ENCODE data around the gene LCTL. TPM values are rescaled to one million over a fixed set of nuclear protein-coding genes. Genes with fewer than 3 reads are reported as not detected.
A peak's percentile ranks its signal among the peaks of the same experiment; 100 is the strongest.

LCTL gene
- total RNA-seq, 2 donors from 2014 or later, result not detected

- peaks cover 6% of the 10 kb centered on the region for H3K27me3 Mint-ChIP-seq (ENCODE audit: low read depth)
- ATAC-seq (replicated peaks in 1 of 2) (no peak), DNase-seq (no peak)
- H3K4me1 Mint-ChIP-seq (ENCODE audit: low read depth), result peaks cover 4% of the 10 kb centered on the region
- H3K36me3 Mint-ChIP-seq (ENCODE audit: insufficient read depth in 2 of 2), result no peaks in the 10 kb centered on the region
- no peak overlapping the region for H3K4me3 Mint-ChIP-seq
- H3K9me3 Mint-ChIP-seq, result no peaks in the 10 kb centered on the region
- no peak overlapping the region for H3K27ac Mint-ChIP-seq
Observed at GRCh38 chr15:66587020-66587419, 21.2 kb upstream of the LCTL start.

GRCh38 chr15:66586155-66586976 lies 20.6 kb upstream of the LCTL start:
- DNase-seq, result no peak
- H3K9me3 Mint-ChIP-seq, result no peaks in the 10 kb centered on the region
- no peak overlapping the region for H3K4me3 Mint-ChIP-seq
- ATAC-seq (replicated peaks in 1 of 2), result no peak
- H3K27ac Mint-ChIP-seq, result no peak overlapping the region
- H3K36me3 Mint-ChIP-seq (ENCODE audit: insufficient read depth in 2 of 2), result no peaks in the 10 kb centered on the region
- peaks cover 4% of the 10 kb centered on the region for H3K4me1 Mint-ChIP-seq (ENCODE audit: low read depth)
- H3K27me3 Mint-ChIP-seq (ENCODE audit: low read depth), result peaks cover 6% of the 10 kb centered on the region

- H3K36me3 Mint-ChIP-seq (ENCODE audit: insufficient read depth in 2 of 2), result no peaks in the 10 kb centered on the region
- no peak overlapping the region for H3K27ac Mint-ChIP-seq
- DNase-seq, result no peak
- H3K9me3 Mint-ChIP-seq, result no peaks in the 10 kb centered on the region
- ATAC-seq (replicated peaks in 1 of 2), result no peak
- H3K4me3 Mint-ChIP-seq, result no peak overlapping the region
- no peaks in the 10 kb centered on the region for H3K27me3 Mint-ChIP-seq (ENCODE audit: low read depth)
- peaks cover 10% of the 10 kb centered on the region for H3K4me1 Mint-ChIP-seq (ENCODE audit: low read depth)
Observed at GRCh38 chr15:66581972-66582537, 16.3 kb upstream of the LCTL start.

GRCh38 chr15:66580643-66581042 lies 14.8 kb upstream of the LCTL start:
- no peaks in the 10 kb centered on the region for H3K27me3 Mint-ChIP-seq (ENCODE audit: low read depth)
- H3K36me3 Mint-ChIP-seq (ENCODE audit: insufficient read depth in 2 of 2), result no peaks in the 10 kb centered on the region
- DNase-seq (no peak), ATAC-seq (replicated peaks in 1 of 2) (no peak)
- H3K9me3 Mint-ChIP-seq, result no peaks in the 10 kb centered on the region
- peaks cover 10% of the 10 kb centered on the region for H3K4me1 Mint-ChIP-seq (ENCODE audit: low read depth)
- no peak overlapping the region for H3K27ac Mint-ChIP-seq
- H3K4me3 Mint-ChIP-seq, result no peak overlapping the region

- Mint-ChIP-seq H3K4me1 (ENCODE audit: low read depth) (peaks cover 21% of the 10 kb centered on the region), H3K4me3 (no peak overlapping the region), H3K27me3 (ENCODE audit: low read depth) (no peaks in the 10 kb centered on the region), H3K9me3 (no peaks in the 10 kb centered on the region), H3K36me3 (ENCODE audit: insufficient read depth in 2 of 2) (no peaks in the 10 kb centered on the region), H3K27ac (no peak overlapping the region)
- peak in 1 of 2 donors; percentile 14 for DNase-seq
- peak; percentile 73 to 90 for ATAC-seq (replicated peaks in 1 of 2)
Observed at GRCh38 chr15:66578286-66578875, 12.6 kb upstream of the LCTL start.

GRCh38 chr15:66574596-66574950 lies 8.8 kb upstream of the LCTL start:
- H3K4me3 Mint-ChIP-seq, result no peak overlapping the region
- H3K36me3 Mint-ChIP-seq (ENCODE audit: insufficient read depth in 2 of 2), result no peaks in the 10 kb centered on the region
- no peaks in the 10 kb centered on the region for H3K27me3 Mint-ChIP-seq (ENCODE audit: low read depth)
- peaks cover 22% of the 10 kb centered on the region for H3K4me1 Mint-ChIP-seq (ENCODE audit: low read depth)
- DNase-seq (no peak), ATAC-seq (replicated peaks in 1 of 2) (no peak)
- no peaks in the 10 kb centered on the region for H3K9me3 Mint-ChIP-seq
- H3K27ac Mint-ChIP-seq, result no peak overlapping the region

GRCh38 chr15:66573719-66574595 lies 8.2 kb upstream of the LCTL start:
- Mint-ChIP-seq H3K4me1 (ENCODE audit: low read depth) (peaks cover 22% of the 10 kb centered on the region), H3K9me3 (no peaks in the 10 kb centered on the region), H3K36me3 (ENCODE audit: insufficient read depth in 2 of 2) (no peaks in the 10 kb centered on the region), H3K27me3 (ENCODE audit: low read depth) (no peaks in the 10 kb centered on the region), H3K27ac (peak overlapping the region; percentile 21), H3K4me3 (no peak overlapping the region)
- ATAC-seq (replicated peaks in 1 of 2) (no peak), DNase-seq (no peak)

GRCh38 chr15:66573348-66573718 lies 7.5 kb upstream of the LCTL start:
- no peak overlapping the region for H3K4me3 Mint-ChIP-seq
- H3K27me3 Mint-ChIP-seq (ENCODE audit: low read depth), result no peaks in the 10 kb centered on the region
- H3K9me3 Mint-ChIP-seq, result no peaks in the 10 kb centered on the region
- H3K4me1 Mint-ChIP-seq (ENCODE audit: low read depth), result peaks cover 20% of the 10 kb centered on the region
- H3K27ac Mint-ChIP-seq, result no peak overlapping the region
- no peaks in the 10 kb centered on the region for H3K36me3 Mint-ChIP-seq (ENCODE audit: insufficient read depth in 2 of 2)
- ATAC-seq (replicated peaks in 1 of 2) (no peak), DNase-seq (no peak)

- Mint-ChIP-seq H3K4me1 (ENCODE audit: low read depth) (peaks cover 15% of the 10 kb centered on the region), H3K4me3 (no peak overlapping the region), H3K27ac (no peak overlapping the region), H3K9me3 (no peaks in the 10 kb centered on the region), H3K27me3 (ENCODE audit: low read depth) (no peaks in the 10 kb centered on the region), H3K36me3 (ENCODE audit: insufficient read depth in 2 of 2) (no peaks in the 10 kb centered on the region)
- ATAC-seq (replicated peaks in 1 of 2), result no peak
- DNase-seq, result no peak
Observed at GRCh38 chr15:66572146-66572545, 6.3 kb upstream of the LCTL start.

- DNase-seq, result no peak
- Mint-ChIP-seq H3K4me1 (ENCODE audit: low read depth) (peaks cover 19% of the 10 kb centered on the region), H3K4me3 (no peak overlapping the region), H3K27ac (no peak overlapping the region), H3K9me3 (no peaks in the 10 kb centered on the region), H3K27me3 (ENCODE audit: low read depth) (no peaks in the 10 kb centered on the region), H3K36me3 (ENCODE audit: insufficient read depth in 2 of 2) (no peaks in the 10 kb centered on the region)
- no peak for ATAC-seq (replicated peaks in 1 of 2)
Observed at GRCh38 chr15:66570842-66571478, 5.2 kb upstream of the LCTL start.

GRCh38 chr15:66570327-66570726 lies 4.5 kb upstream of the LCTL start:
- Mint-ChIP-seq H3K9me3 (no peaks in the 10 kb centered on the region), H3K4me1 (ENCODE audit: low read depth) (peaks cover 19% of the 10 kb centered on the region), H3K4me3 (no peak overlapping the region), H3K27ac (no peak overlapping the region), H3K27me3 (ENCODE audit: low read depth) (no peaks in the 10 kb centered on the region), H3K36me3 (ENCODE audit: insufficient read depth in 2 of 2) (no peaks in the 10 kb centered on the region)
- ATAC-seq (replicated peaks in 1 of 2) (no peak), DNase-seq (no peak)

GRCh38 chr15:66569461-66570137 lies 3.8 kb upstream of the LCTL start:
- H3K4me3 Mint-ChIP-seq, result no peak overlapping the region
- H3K36me3 Mint-ChIP-seq (ENCODE audit: insufficient read depth in 2 of 2), result no peaks in the 10 kb centered on the region
- no peak overlapping the region for H3K27ac Mint-ChIP-seq
- peaks cover 19% of the 10 kb centered on the region for H3K4me1 Mint-ChIP-seq (ENCODE audit: low read depth)
- H3K9me3 Mint-ChIP-seq, result no peaks in the 10 kb centered on the region
- H3K27me3 Mint-ChIP-seq (ENCODE audit: low read depth), result no peaks in the 10 kb centered on the region
- no peak for DNase-seq
- peak in 1 of 2 donors; percentile 15 for ATAC-seq (replicated peaks in 1 of 2)
